ENCODE results near the gene SFT2D3. TPM values are rescaled to one million over a fixed set of nuclear protein-coding genes. Genes with fewer than 3 reads are reported as not detected.

SFT2D3 gene
- total RNA-seq, 8 experiments from 2014 or later, result 0.36 to 2.0 (median 1.0) TPM; not detected in 4

- Histone ChIP-seq H3K27ac (no peak overlapping the region), H3K4me1 (replicated peaks in 1 of 2) (peaks cover 4% of the 10 kb centered on the region in 2 donors), H3K4me3 (no peak overlapping the region)
- WGBS, 10 experiments, result 67 to 96% (median 81%) methylated on average over 1 to 13 of the region's 19 CpGs; no CpG with 5 or more reads in 2 of the 10 experiments
- ATAC-seq (replicated peaks in 6 of 8), result no peak
- in situ Hi-C loops (cut with MboI; ENCODE audit: low pct_unique_long_range_greater_than_20kb in 2 of 9, low sequenced_read_pairs in 9 of 9, unreplicated experiment in 9 of 9), result no loop called here
Observed at GRCh38 chr2:127680706-127681287, 20.5 kb upstream of the SFT2D3 start.

- in situ Hi-C loops (cut with MboI; ENCODE audit: low pct_unique_long_range_greater_than_20kb in 2 of 9, low sequenced_read_pairs in 9 of 9, unreplicated experiment in 9 of 9), result no loop called here
- ATAC-seq (replicated peaks in 6 of 8), result peak in 6 of 8 experiments; percentile 6 to 64 (median 45)
- H3K27ac ChIP-seq, result no peak overlapping the region
- no peaks in the 10 kb centered on the region for H3K4me1 ChIP-seq (replicated peaks in 1 of 2)
- H3K4me3 ChIP-seq, result no peak overlapping the region
- WGBS, 10 experiments, result 0 to 65% (median 44%) methylated on average over 1 to 15 of the region's 25 CpGs; no CpG with 5 or more reads in 3 of the 10 experiments
Observed at GRCh38 chr2:127681288-127681804, 20.0 kb upstream of the SFT2D3 start.

GRCh38 chr2:127681976-127682857, 19.1 kb upstream of the SFT2D3 start:
- no peak overlapping the region for H3K4me3 ChIP-seq
- ATAC-seq (replicated peaks in 6 of 8), result no peak
- WGBS, 10 experiments, result 50 to 100% (median 82%) methylated on average over 1 to 5 of the region's 6 CpGs
- in situ Hi-C loops (cut with MboI; ENCODE audit: low pct_unique_long_range_greater_than_20kb in 2 of 9, low sequenced_read_pairs in 9 of 9, unreplicated experiment in 9 of 9), result no loop called here
- no peaks in the 10 kb centered on the region for H3K4me1 ChIP-seq (replicated peaks in 1 of 2)
- no peak overlapping the region for H3K27ac ChIP-seq

- ATAC-seq (replicated peaks in 6 of 8), result no peak
- Histone ChIP-seq H3K4me1 (replicated peaks in 1 of 2) (no peaks in the 10 kb centered on the region), H3K4me3 (no peak overlapping the region), H3K27ac (no peak overlapping the region)
- in situ Hi-C loops (cut with MboI; ENCODE audit: low pct_unique_long_range_greater_than_20kb in 2 of 9, low sequenced_read_pairs in 9 of 9, unreplicated experiment in 9 of 9), result no loop called here
Observed at GRCh38 chr2:127683056-127683455, 18.2 kb upstream of the SFT2D3 start.

- in situ Hi-C loops (cut with MboI; ENCODE audit: low pct_unique_long_range_greater_than_20kb in 2 of 9, low sequenced_read_pairs in 9 of 9, unreplicated experiment in 9 of 9), result no loop called here
- no peak overlapping the region for H3K4me3 ChIP-seq
- no peak overlapping the region for H3K27ac ChIP-seq
- H3K4me1 ChIP-seq (replicated peaks in 1 of 2), result no peaks in the 10 kb centered on the region
- WGBS, 10 experiments, result 70 to 100% (median 87%) methylated on average over 2 to 4 of the region's 15 CpGs; no CpG with 5 or more reads in 7 of the 10 experiments
- ATAC-seq (replicated peaks in 6 of 8), result no peak
Observed at GRCh38 chr2:127683757-127684156, 17.5 kb upstream of the SFT2D3 start.

- Histone ChIP-seq H3K27ac (no peak overlapping the region), H3K4me3 (no peak overlapping the region), H3K4me1 (replicated peaks in 1 of 2) (no peaks in the 10 kb centered on the region)
- peak in 1 of 8 experiments; percentile 16 for ATAC-seq (replicated peaks in 6 of 8)
- in situ Hi-C loops (cut with MboI; ENCODE audit: low pct_unique_long_range_greater_than_20kb in 2 of 9, low sequenced_read_pairs in 9 of 9, unreplicated experiment in 9 of 9), result no loop called here
- WGBS, 10 experiments, result 32 to 95% (median 68%) methylated on average over 2 to 7 of the region's 8 CpGs
Observed at GRCh38 chr2:127685410-127686080, 15.8 kb upstream of the SFT2D3 start.

GRCh38 chr2:127688405-127688804, 12.9 kb upstream of the SFT2D3 start:
- WGBS, 10 experiments, result 0 to 83% (median 38%) methylated on average over 1 of the region's 1 CpG; no CpG with 5 or more reads in 1 of the 10 experiments
- ATAC-seq (replicated peaks in 6 of 8), result no peak
- no peak overlapping the region for H3K4me3 ChIP-seq
- in situ Hi-C loops (cut with MboI; ENCODE audit: low pct_unique_long_range_greater_than_20kb in 2 of 9, low sequenced_read_pairs in 9 of 9, unreplicated experiment in 9 of 9), result no loop called here
- H3K27ac ChIP-seq, result no peak overlapping the region
- H3K4me1 ChIP-seq (replicated peaks in 1 of 2), result no peaks in the 10 kb centered on the region

GRCh38 chr2:127690696-127691095, 10.6 kb upstream of the SFT2D3 start:
- Histone ChIP-seq H3K27ac (no peak overlapping the region), H3K4me1 (replicated peaks in 1 of 2) (no peaks in the 10 kb centered on the region), H3K4me3 (no peak overlapping the region)
- ATAC-seq (replicated peaks in 6 of 8), result no peak
- WGBS, 10 experiments, result 35 to 67% (median 51%) methylated on average over 1 to 2 of the region's 2 CpGs; no CpG with 5 or more reads in 2 of the 10 experiments
- in situ Hi-C loops (cut with MboI; ENCODE audit: low pct_unique_long_range_greater_than_20kb in 2 of 9, low sequenced_read_pairs in 9 of 9, unreplicated experiment in 9 of 9), result no loop called here

GRCh38 chr2:127694986-127695385, 6.3 kb upstream of the SFT2D3 start:
- Histone ChIP-seq H3K4me3 (no peak overlapping the region), H3K4me1 (replicated peaks in 1 of 2) (no peaks in the 10 kb centered on the region), H3K27ac (no peak overlapping the region)
- WGBS, 10 experiments, result 20 to 100% (median 93%) methylated on average over 1 to 9 of the region's 9 CpGs; no CpG with 5 or more reads in 1 of the 10 experiments
- peak in 1 of 8 experiments; percentile 13 for ATAC-seq (replicated peaks in 6 of 8)
- in situ Hi-C loops (cut with MboI; ENCODE audit: low pct_unique_long_range_greater_than_20kb in 2 of 9, low sequenced_read_pairs in 9 of 9, unreplicated experiment in 9 of 9), result no loop called here

- WGBS, 10 experiments, result 32 to 100% (median 80%) methylated on average over 1 to 25 of the region's 52 CpGs
- peak in 5 of 8 experiments; percentile 50 to 78 (median 59) for ATAC-seq (replicated peaks in 6 of 8)
- Histone ChIP-seq H3K27ac (no peak overlapping the region), H3K4me3 (peak overlapping the region in 1 of 5 donors; percentile 11), H3K4me1 (replicated peaks in 1 of 2) (peaks cover 5 to 8% of the 10 kb centered on the region in 2 donors)
- in situ Hi-C loops (cut with MboI; ENCODE audit: low pct_unique_long_range_greater_than_20kb in 2 of 9, low sequenced_read_pairs in 9 of 9, unreplicated experiment in 9 of 9), result no loop called here
Observed at GRCh38 chr2:127695491-127696472, 5.5 kb upstream of the SFT2D3 start.

GRCh38 chr2:127697482-127698180, 3.7 kb upstream of the SFT2D3 start:
- 82 to 100% (median 88%) methylated on average over 2 to 14 of the region's 21 CpGs; no CpG with 5 or more reads in 1 of the 10 experiments for WGBS, 10 experiments
- H3K4me3 ChIP-seq, result no peak overlapping the region
- H3K4me1 ChIP-seq (replicated peaks in 1 of 2), result peaks cover 7 to 9% of the 10 kb centered on the region in 2 donors
- in situ Hi-C loops (cut with MboI; ENCODE audit: low pct_unique_long_range_greater_than_20kb in 2 of 9, low sequenced_read_pairs in 9 of 9, unreplicated experiment in 9 of 9), result no loop called here
- no peak overlapping the region for H3K27ac ChIP-seq
- ATAC-seq (replicated peaks in 6 of 8), result no peak

All from motor neuron (in vitro differentiated cells).